HG03521 (cell line): ENCODE measurements around the gene CNTLN.
"Not testable (repeated sequence)": the region's sequence is repeated elsewhere in the genome, so short reads cannot be mapped to it uniquely, and the experiment has no call there.

Source experiments
- ATAC-seq: cut with Tn5 transposase; IDR thresholded peaks from one replicate; pipeline ENCODE4 v1.9.1; 2021; ENCODE audit warnings: mild to moderate bottlenecking, moderate library complexity; ENCODE audit not compliant: unreplicated experiment

CNTLN gene

DNA sequence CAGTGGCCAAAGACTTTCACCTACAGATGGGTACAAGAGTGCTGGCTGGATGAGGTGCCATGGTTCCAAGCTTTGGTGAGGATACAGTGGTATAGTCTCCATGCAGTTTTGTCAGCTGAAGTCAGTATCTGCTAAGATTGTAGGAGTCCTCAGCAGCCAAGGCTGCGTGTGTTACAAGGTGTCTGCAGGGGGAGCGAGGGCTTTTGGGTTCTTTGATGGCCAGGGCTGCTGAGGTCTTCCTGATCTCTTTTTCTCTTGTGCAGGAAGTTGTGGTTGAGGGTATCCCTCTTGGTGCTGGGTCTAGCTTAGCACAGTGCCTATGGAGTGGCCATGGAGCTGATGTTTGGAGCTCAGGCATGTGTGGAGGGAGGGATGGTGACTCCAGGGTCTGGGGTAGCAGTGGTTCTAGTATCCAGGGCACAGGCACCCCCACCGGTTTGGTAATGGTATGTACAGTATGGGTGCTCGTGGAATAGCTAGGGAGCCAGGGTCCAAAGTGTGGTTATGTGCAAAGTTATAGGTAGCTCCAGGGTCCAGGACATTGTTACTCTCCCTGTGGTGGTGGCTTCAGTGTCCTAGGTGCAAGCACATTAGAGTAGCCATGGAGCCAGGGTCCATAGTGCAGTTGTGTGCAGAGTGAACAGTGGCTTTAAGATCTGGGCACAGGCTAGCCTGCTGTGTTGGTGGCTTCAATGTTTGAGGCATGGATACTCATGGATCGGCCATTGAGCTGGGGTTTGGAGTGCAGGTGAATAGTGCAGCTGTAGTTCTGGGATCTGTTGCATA is 36.7 kb downstream of the CNTLN start:
- no peak for ATAC-seq

GRCh38 chr9:17177496-17177895 is 42.7 kb downstream of the CNTLN start:
- not testable (repeated sequence) for ATAC-seq

DNA sequence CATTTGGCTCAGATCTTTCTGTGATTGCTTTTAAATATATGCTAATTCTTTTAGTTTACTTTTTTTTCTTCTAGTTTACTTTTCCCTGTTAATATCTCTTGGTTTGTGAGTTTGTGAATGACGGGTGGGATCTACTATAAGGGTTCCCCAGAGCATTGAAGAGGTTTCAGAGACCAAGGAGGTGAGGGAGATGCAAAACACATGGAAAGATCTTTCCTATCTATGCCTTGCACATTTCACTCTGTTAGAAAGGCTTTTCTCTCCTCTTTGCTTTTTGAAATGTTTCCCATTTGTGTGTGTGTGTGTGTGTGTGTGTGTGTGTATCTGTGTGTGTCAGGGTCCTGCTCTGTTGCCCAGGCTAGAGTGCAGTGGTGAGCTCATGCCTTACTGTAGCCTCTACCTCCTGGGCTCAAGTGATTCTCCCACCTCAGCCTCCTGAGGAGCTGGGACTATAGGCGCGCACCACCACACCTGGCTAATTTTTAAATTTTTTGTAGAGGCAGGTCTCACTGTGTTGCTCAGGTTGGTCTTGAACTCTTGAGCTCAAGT is 50.7 kb downstream of the CNTLN start:
- ATAC-seq, result no peak

- no peak for ATAC-seq
Measured at GRCh38 chr9:17191082-17191481, 56.2 kb downstream of the CNTLN start.

DNA sequence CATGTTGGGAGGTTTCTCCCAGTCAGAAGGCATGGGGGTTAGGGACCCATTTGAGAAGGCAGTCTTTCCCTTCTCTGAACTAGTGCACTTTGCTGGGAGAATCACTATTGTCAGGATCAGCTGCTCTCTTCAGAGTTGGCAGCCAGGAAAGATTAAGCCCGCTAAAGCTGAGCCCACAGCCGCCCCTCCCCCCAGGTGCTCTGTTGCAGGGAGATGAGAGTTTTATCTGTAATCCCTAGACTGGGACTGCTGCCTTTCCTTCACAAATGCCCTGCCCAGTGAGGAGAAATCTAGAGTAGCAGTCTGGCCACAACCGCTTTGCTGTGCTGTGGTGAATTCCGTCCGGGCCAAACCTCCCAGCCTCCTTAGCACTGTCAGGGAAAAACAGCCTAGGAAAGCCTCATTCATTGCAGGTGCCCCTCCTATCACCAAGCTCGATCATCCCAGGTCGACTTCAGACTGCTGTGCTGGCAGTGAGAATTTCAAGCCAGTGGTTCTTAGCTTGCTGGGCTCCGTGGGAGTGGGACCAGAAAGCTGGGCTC is 69.8 kb downstream of the CNTLN start:
- ATAC-seq, result no peak

GRCh38 chr9:17216011-17216410 is 81.2 kb downstream of the CNTLN start:
- no peak for ATAC-seq

GRCh38 chr9:17216646-17217045 is 81.8 kb downstream of the CNTLN start:
- no peak for ATAC-seq

DNA sequence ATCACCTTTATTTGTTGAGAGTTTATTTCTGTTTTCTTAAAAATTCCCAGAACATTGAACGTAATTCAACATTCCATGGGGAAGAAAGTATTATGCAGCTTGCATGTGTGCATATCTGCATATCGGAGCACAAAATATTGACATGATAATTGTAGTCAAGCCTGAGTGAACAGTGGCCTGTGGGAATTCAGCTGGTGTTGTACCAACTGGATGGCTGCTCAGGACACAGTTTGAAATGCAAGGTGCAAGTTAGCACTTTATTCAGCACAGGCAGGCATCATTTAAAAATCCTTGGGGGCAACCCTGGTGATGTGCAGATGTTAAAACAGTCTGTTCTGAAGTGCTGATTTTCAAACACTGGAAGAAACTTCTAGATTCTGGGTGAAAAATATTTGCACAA is 82.4 kb downstream of the CNTLN start:
- no peak for ATAC-seq

DNA sequence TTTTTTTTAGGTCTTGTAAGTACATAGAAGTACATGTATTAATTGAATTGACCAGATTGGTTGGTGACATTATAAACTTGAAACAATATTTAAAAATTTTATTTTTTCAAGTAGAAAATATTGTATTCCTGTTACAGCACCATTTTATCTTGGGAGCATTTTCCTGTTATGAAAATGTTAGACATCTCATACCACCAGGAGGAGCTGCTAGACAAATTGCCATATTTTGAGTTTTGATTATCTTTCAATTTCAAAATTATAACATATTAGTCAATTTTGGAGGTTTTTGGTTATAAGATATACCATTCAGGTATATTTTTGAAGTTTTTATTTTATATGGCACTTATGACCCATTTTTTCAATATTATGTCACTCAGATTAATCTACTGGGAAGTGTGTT is 84.4 kb downstream of the CNTLN start:
- no peak for ATAC-seq

- ATAC-seq, result no peak
Measured at GRCh38 chr9:17222932-17223331, 88.1 kb downstream of the CNTLN start.

DNA sequence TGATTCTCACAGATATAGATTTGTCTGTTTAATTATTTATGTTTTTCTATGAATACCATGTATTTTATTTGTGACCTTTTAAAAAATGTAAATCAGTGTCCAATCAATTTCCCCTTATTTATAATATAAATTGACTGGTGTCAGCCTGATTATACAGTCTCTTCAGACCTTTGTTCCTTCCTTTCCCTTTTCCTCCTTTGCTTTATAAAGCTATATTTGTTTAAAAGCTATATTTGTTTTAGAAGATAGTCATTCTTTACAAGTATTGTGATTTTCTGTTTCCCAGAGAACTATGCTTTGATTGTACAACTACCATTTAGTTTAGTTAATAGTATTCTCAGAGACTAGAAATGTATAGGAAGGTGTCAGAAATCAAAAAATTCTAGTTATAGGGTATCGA is 90.6 kb downstream of the CNTLN start:
- ATAC-seq, result no peak

DNA sequence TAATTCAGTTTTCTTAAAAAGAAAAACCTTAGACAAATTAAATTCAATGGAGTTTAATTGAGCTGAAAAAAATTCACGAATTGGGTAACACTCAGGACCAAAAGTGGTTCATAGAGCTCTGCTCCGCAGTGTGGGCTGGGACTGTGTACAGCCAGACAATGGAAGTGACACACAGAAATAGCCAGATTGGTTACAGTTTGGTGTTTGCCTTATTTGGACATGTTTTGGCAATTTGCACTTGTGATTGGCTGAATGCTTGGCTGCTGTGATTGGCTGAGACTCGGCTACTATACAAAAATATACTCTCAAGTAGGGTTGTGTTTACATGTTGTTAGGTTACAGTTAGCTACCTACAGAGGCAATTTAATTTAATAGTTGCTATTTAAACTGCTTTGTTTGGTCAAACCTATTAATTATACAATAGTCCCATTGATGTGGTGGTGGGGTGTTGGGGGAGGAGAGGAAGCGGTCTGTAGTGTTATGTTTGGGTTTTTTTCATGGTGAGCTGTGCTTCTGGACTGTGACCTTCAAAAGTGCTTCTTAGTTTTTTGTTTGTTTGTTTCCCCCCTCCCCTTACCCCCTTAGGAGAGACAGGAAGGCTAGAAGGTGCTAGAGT is 95.2 kb downstream of the CNTLN start:
- no peak for ATAC-seq

- no peak for ATAC-seq
Measured at GRCh38 chr9:17230646-17231045, 95.8 kb downstream of the CNTLN start.

GRCh38 chr9:17236147-17236546 is 101.3 kb downstream of the CNTLN start:
- no peak for ATAC-seq

DNA sequence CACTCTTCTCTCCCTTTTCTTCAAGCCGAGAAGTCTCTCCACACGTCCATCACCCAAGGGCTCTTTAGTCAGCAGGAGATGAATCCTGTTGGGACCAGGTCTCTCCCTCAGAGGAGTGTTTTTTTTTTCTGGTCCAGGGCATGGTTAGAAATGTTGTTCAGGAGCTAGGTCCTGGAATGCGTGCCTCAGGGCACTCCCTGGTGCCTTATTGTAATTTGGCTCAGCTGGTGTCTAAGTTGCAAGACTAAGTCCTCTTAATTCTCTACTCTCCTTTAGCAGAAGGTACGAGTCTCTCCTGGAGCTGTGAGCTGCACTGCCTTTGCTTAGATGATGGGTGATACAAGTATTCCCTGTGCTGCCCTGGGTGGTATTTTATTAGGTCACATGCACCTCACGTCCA is 111.9 kb downstream of the CNTLN start:
- no peak for ATAC-seq

- ATAC-seq, result no peak
Measured at GRCh38 chr9:17251100-17251499, 116.3 kb downstream of the CNTLN start.

- not testable (repeated sequence) for ATAC-seq
Measured at GRCh38 chr9:17268531-17269188, 133.8 kb downstream of the CNTLN start.

GRCh38 chr9:17269799-17270198 is 135.0 kb downstream of the CNTLN start:
- no peak for ATAC-seq

DNA sequence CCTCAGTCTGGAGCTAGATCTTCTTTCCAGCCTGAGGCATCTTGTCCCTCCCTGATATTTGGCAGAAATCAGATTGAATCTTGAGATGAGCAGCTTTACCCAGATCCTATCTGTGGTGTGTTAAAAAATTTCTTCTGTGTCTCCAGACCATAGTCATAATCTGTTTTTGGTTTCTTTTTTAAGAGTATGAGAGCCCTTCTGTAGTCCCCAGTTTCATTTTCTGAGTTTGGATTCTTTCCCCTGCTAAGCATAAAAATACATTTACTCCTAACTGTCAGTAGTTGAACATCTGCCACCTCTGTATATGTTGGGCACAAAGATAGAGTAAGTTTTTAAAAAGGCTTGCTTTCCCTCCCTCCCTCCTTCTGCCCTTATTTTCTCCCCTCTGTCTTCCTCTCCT is 137.7 kb downstream of the CNTLN start:
- ATAC-seq, result no peak

DNA sequence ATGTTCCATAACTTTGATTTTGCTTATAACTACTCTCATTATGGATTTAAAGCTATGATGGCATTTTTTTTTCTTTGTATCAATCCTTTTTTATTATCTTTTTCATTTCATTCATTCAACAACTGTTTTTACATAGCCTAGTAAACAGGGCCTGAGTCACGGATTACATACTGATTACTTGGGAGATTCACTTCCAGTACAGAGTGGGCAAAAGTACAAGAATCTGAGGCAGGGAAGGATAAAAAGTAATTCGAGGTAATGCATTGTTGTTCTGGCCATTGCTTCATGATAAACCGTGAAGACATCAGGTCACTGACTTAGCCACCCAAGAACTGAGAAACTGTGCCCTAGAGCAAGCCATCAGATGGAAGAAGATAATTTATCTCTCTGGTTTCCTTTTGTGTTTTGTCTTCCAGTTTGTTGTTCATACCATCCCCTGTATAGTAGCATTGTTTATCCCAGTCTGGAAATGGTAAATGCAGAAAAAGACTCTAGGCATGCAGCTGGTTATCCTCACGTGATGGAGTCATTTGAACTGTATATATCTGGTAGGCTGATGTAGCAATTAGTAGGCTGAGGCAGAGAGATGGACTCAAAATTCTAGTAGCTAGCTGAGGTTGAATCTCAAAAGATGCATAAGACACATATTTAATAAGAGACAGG is 145.6 kb downstream of the CNTLN start:
- ATAC-seq, result no peak

GRCh38 chr9:17290673-17291072 is 155.8 kb downstream of the CNTLN start:
- not testable (repeated sequence) for ATAC-seq
